Coronary artery (tissue), 2 donors: ENCODE data around the gene RHOV.

Experiments
- DNase-seq: peaks from one replicate; pipeline ENCODE4 v3.0.0-alpha.2; 2017; ENCODE audit warnings: low spot score
- H3K27ac ChIP-seq, 2 donors: fragments of 200-600 bp; sonication (generic); one replicate each; pipeline ENCODE4 v1.5.1; 2016 to 2019
- H3K4me3 ChIP-seq: fragments of 200-600 bp; sonication (generic); 2 replicates; pipeline ENCODE4 v1.5.1; 2016; ENCODE audit warnings: mild to moderate bottlenecking, moderate library complexity
- TF ChIP-seq, protein P1 (sequence below): fragments of 200-600 bp; sonication (generic); IDR thresholded peaks from one replicate; pipeline ENCODE4 v1.5.1; 2019; ENCODE audit warnings: antibody characterized with exemption

RHOV gene

GRCh38 chr15:40853241-40853890, 20.7 kb downstream of the RHOV start:
- no peak for DNase-seq
- H3K27ac ChIP-seq: no peak overlapping the region
- no peak overlapping the region for H3K4me3 ChIP-seq
- TF ChIP-seq, protein P1, sequence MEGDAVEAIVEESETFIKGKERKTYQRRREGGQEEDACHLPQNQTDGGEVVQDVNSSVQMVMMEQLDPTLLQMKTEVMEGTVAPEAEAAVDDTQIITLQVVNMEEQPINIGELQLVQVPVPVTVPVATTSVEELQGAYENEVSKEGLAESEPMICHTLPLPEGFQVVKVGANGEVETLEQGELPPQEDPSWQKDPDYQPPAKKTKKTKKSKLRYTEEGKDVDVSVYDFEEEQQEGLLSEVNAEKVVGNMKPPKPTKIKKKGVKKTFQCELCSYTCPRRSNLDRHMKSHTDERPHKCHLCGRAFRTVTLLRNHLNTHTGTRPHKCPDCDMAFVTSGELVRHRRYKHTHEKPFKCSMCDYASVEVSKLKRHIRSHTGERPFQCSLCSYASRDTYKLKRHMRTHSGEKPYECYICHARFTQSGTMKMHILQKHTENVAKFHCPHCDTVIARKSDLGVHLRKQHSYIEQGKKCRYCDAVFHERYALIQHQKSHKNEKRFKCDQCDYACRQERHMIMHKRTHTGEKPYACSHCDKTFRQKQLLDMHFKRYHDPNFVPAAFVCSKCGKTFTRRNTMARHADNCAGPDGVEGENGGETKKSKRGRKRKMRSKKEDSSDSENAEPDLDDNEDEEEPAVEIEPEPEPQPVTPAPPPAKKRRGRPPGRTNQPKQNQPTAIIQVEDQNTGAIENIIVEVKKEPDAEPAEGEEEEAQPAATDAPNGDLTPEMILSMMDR: no peak

GRCh38 chr15:40852529-40852928, 21.5 kb downstream of the RHOV start:
- TF ChIP-seq, protein P1: no peak
- DNase-seq: no peak
- H3K4me3 ChIP-seq: no peak overlapping the region
- no peak overlapping the region for H3K27ac ChIP-seq

- no peak for DNase-seq
- Histone ChIP-seq H3K27ac (no peak overlapping the region), H3K4me3 (no peak overlapping the region)
- TF ChIP-seq, protein P1: no peak
Observed at GRCh38 chr15:40850576-40851112, 23.4 kb downstream of the RHOV start.

GRCh38 chr15:40847223-40847961, 26.6 kb downstream of the RHOV start:
- no peak for DNase-seq
- H3K27ac ChIP-seq: peak overlapping the region in 1 of 2 donors; percentile 60
- no peak overlapping the region for H3K4me3 ChIP-seq
- TF ChIP-seq, protein P1: no peak

DNA sequence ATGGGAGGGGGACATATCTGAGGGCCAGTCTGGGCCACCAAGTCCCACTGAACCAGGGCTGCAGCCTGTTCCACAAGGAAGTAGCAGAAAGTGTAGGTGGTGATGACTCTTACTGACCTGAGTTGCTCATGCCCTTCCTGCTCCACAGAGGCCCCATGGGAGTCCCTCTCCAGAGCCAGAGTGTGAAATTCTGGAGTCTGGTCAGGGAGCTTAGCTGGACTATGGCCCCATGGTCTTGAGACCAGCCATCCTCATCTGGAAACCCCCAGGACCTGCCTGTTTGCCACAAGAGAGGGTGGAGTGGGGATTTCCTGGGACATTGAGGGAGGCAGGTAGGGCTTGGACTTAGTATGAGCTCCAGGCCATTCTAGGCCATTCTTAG, 27.2 kb downstream of the RHOV start:
- H3K4me3 ChIP-seq: no peak overlapping the region
- peak overlapping the region in 1 of 2 donors; percentile 60 for H3K27ac ChIP-seq
- no peak for DNase-seq
- TF ChIP-seq, protein P1: no peak

DNA sequence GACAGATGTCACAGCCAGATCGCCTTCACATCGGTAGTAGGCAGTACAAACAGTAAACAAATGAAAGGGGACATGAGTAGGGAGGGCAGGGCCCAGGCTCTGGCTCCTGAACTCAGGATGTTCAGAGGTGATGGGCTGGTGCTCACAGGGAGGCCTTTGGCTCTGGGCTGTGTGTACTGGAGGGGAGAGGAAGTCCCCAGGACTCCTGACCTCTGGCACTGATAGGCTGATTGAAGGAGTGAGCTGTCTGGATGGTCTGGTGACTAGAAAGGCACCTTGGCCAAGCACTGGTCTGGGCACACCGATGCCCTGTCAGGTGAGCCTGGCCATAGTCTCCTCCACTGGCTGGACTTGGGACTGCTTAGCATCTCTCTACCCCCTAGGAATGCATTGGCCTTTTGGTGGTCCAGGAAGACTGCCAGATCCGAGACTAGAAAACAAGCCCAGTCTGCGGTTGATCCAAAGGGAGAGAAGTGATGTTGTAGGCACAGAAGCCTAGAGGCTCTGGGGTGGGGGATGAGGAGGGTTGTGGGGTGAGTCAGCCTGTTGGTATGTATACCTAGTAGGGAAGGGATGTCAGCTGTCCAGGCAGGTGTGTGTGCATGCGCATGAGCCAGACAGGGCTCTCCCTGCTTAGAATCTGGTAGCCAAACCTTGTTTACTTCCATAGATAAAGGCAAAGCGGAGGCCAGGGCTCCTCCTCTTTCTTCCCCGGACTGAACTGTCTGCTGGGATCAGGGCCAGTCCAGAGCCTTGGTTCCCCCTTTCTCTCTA, 28.3 kb downstream of the RHOV start:
- no peak for DNase-seq
- no peak overlapping the region for H3K27ac ChIP-seq
- H3K4me3 ChIP-seq: no peak overlapping the region
- TF ChIP-seq, protein P1: no peak
